OCI-LY1 (cell line): ENCODE results near the gene ENTPD1.

Experiments used
- CTCF ChIP-seq: fragments of 200-600 bp; sonication (generic), shearing (Covaris generic); IDR thresholded peaks from 2 replicates; pipeline ENCODE4 v1.5.1; 2017; ENCODE audit warnings: mild to moderate bottlenecking, antibody characterized with exemption, low read length, moderate library complexity, mixed read lengths
- EZH2 ChIP-seq: fragments of 200-600 bp; sonication (generic), shearing (Covaris generic); IDR thresholded peaks from 2 replicates; pipeline ENCODE4 v1.8.0; 2017; ENCODE audit warnings: borderline replicate concordance, mixed run types, mild to moderate bottlenecking, antibody characterized with exemption, low read length, moderate library complexity, mixed read lengths

- no peak for TF ChIP-seq CTCF
- TF ChIP-seq EZH2, result no peak
These were observed 2.5 kb downstream of the ENTPD1 start for GRCh38 chr10:95758351-95759025.
